Uterus (tissue), 4 donors: Measurements from ENCODE around the gene NPEPPS. TPM values are rescaled to one million over a fixed set of nuclear protein-coding genes. Genes with fewer than 3 reads are reported as not detected.

Source experiments
- DNase-seq, 2 donors: peaks; one replicate each; pipeline ENCODE4 v3.0.0-alpha.2; 2019 to 2020
- H3K27ac ChIP-seq, 2 donors: fragments of 200-600 bp; sonication (generic); 1 replicate in 1 of 2; 2 replicates in 1 of 2; pipeline ENCODE4 v1.5.1; 2016 to 2018
- H3K27me3 ChIP-seq, 2 donors: fragments of 200-600 bp; sonication (generic); one replicate each; pipeline ENCODE4 v1.5.1; 2018 to 2019; ENCODE audit warnings: control low read depth in 1 of 2
- H3K36me3 ChIP-seq, 2 donors: fragments of 200-600 bp; sonication (generic); one replicate each; pipeline ENCODE4 v1.5.1; 2019; ENCODE audit warnings: control low read depth in 1 of 2
- H3K4me1 ChIP-seq, 2 donors: fragments of 200-600 bp; sonication (generic); one replicate each; pipeline ENCODE4 v1.5.1; 2018 to 2019; ENCODE audit warnings: control low read depth in 1 of 2
- H3K4me3 ChIP-seq, 2 donors: fragments of 200-600 bp; sonication (generic); 1 replicate in 1 of 2; 2 replicates in 1 of 2; pipeline ENCODE4 v1.5.1; 2018 to 2019; ENCODE audit warnings: mild to moderate bottlenecking in 1 of 2
- H3K9me3 ChIP-seq, 2 donors: fragments of 200-600 bp; sonication (generic); one replicate each; pipeline ENCODE4 v1.5.1; 2019; ENCODE audit warnings: control low read depth in 1 of 2
- CTCF ChIP-seq, 4 experiments: fragments of 200-600 bp in 2 of 4; fragments of 450-650 bp in 2 of 4; sonication (generic) in 2 of 4; IDR thresholded peaks; one replicate each; pipeline ENCODE4 v1.5.1; 2016 to 2019; ENCODE audit warnings: antibody characterized with exemption in 4 of 4, mild to moderate bottlenecking in 2 of 4, moderate library complexity in 1 of 4
- POLR2A ChIP-seq, 2 donors: fragments of 450-650 bp; IDR thresholded peaks; one replicate each; pipeline ENCODE4 v1.6.1; 2016; ENCODE audit warnings: antibody characterized with exemption in 2 of 2, mild to moderate bottlenecking in 1 of 2, moderate library complexity in 1 of 2
- intact Hi-C: fragments of 100-400 bp; cut with DNase I; formaldehyde crosslinking; loops from one replicate; pipeline ENCODE4 v1.15.1; 2023; ENCODE audit warnings: low total_unique reads
- total RNA-seq, 4 donors: library from RNA; depleted of rRNA in 3 of 4; stranded (reverse); fragments of >200 nt in 3 of 4; gene quantifications; one replicate each; pipeline versions ENCODE4 v1.1.0 to v1.2.4, GENCODE V29; 2014 to 2023
- donor health status: DM: yes; HTN: yes; CAD: no.

The NPEPPS gene
- total RNA-seq, 4 donors from 2014 or later = 77.6 to 161 (median 131) TPM

GRCh38 chr17:47621293-47622179 lies 90.6 kb downstream of the NPEPPS start:
- Histone ChIP-seq H3K36me3 (no peaks in the 10 kb centered on the region), H3K9me3 (no peaks in the 10 kb centered on the region), H3K27ac (peak overlapping the region; percentile 48 to 57), H3K4me1 (peaks cover 0 to 5% of the 10 kb centered on the region in 2 donors), H3K27me3 (no peaks in the 10 kb centered on the region), H3K4me3 (no peak overlapping the region)
- no peak for TF ChIP-seq POLR2A (IDR thresholded peaks at IDR 0.05)
- TF ChIP-seq CTCF (IDR thresholded peaks at IDR 0.05) = no peak
- intact Hi-C loops = no loop called here
- peak; percentile 36 to 51 for DNase-seq

GRCh38 chr17:47622180-47622549 lies 91.3 kb downstream of the NPEPPS start:
- TF ChIP-seq CTCF (IDR thresholded peaks at IDR 0.05) = no peak
- TF ChIP-seq POLR2A (IDR thresholded peaks at IDR 0.05) = no peak
- H3K27me3 ChIP-seq = no peaks in the 10 kb centered on the region
- H3K9me3 ChIP-seq = no peaks in the 10 kb centered on the region
- no peaks in the 10 kb centered on the region for H3K36me3 ChIP-seq
- H3K27ac ChIP-seq = peak overlapping the region in 1 of 2 donors; percentile 57
- H3K4me1 ChIP-seq = peaks cover 0 to 5% of the 10 kb centered on the region in 2 donors
- H3K4me3 ChIP-seq = no peak overlapping the region
- intact Hi-C loops = no loop called here
- DNase-seq = no peak

GRCh38 chr17:47624727-47625068 lies 93.8 kb downstream of the NPEPPS start:
- H3K4me1 ChIP-seq = peaks cover 0 to 5% of the 10 kb centered on the region in 2 donors
- no peak overlapping the region for H3K27ac ChIP-seq
- intact Hi-C loops = no loop called here

GRCh38 chr17:47628014-47628566 lies 97.2 kb downstream of the NPEPPS start:
- no peaks in the 10 kb centered on the region for H3K4me1 ChIP-seq
- no peaks in the 10 kb centered on the region for H3K9me3 ChIP-seq
- intact Hi-C loops = no loop called here
- no peak for TF ChIP-seq CTCF (IDR thresholded peaks at IDR 0.05)
- TF ChIP-seq POLR2A (IDR thresholded peaks at IDR 0.05) = no peak
- no peak overlapping the region for H3K27ac ChIP-seq
- no peak overlapping the region for H3K4me3 ChIP-seq
- DNase-seq = no peak
- no peaks in the 10 kb centered on the region for H3K27me3 ChIP-seq
- H3K36me3 ChIP-seq = no peaks in the 10 kb centered on the region

More at GRCh38 chr17:47624727-47625068, 93.8 kb downstream of the NPEPPS start:
- Histone ChIP-seq H3K9me3 (no peaks in the 10 kb centered on the region), H3K36me3 (no peaks in the 10 kb centered on the region), H3K27me3 (no peaks in the 10 kb centered on the region), H3K4me3 (no peak overlapping the region)
- TF ChIP-seq POLR2A (IDR thresholded peaks at IDR 0.05) (no peak), CTCF (IDR thresholded peaks at IDR 0.05) (no peak)
- no peak for DNase-seq

- intact Hi-C loops = no loop called here
- Histone ChIP-seq H3K9me3 (no peaks in the 10 kb centered on the region), H3K4me3 (no peak overlapping the region), H3K27me3 (no peaks in the 10 kb centered on the region), H3K27ac (no peak overlapping the region), H3K36me3 (no peaks in the 10 kb centered on the region), H3K4me1 (no peaks in the 10 kb centered on the region)
- no peak for TF ChIP-seq POLR2A (IDR thresholded peaks at IDR 0.05)
- no peak for TF ChIP-seq CTCF (IDR thresholded peaks at IDR 0.05)
- no peak for DNase-seq
Measured at GRCh38 chr17:47629826-47630225, 98.9 kb downstream of the NPEPPS start.
